SK-N-SH (cell line): ENCODE results near the gene TMEM94. TPM values are rescaled to one million over a fixed set of nuclear protein-coding genes. Genes with fewer than 3 reads are reported as not detected.

Experiments
- CTCF ChIA-PET: fragments of 300-600, 350-600 bp; formaldehyde crosslinking; extraction: SDS; loops from one replicate; lab custom pipeline; 2021; lab: Yijun Ruan, JAX
- POLR2A ChIA-PET: fragments of 350-600 bp; sonication (Branson Sonifier 250); formaldehyde crosslinking; extraction: SDS; loops from one replicate; lab custom pipeline; 2020; ENCODE audit warnings: antibody characterized with exemption, inconsistent platforms; lab: Yijun Ruan, JAX
- DNase-seq: peaks from one replicate; pipeline ENCODE4 v3.0.0; 2012
- H2AFZ ChIP-seq: fragments of 200-600 bp; sonication (generic); 2 replicates; pipeline ENCODE4 v1.8.1; 2016; ENCODE audit warnings: antibody characterized with exemption, mild to moderate bottlenecking, low read depth
- H3F3A ChIP-seq: fragments of 200-600 bp; sonication (generic); replicated peaks from 2 replicates; pipeline ENCODE3; 2016; ENCODE audit warnings: antibody characterized with exemption, mild to moderate bottlenecking; ENCODE audit not compliant: insufficient read depth
- H3K27ac ChIP-seq, 2 experiments: fragments of 200-500 bp in 1 of 2; fragments of 200-600 bp in 1 of 2; sonication (Bioruptor generic) in 1 of 2; sonication (generic), shearing (Covaris generic) in 1 of 2; 2 replicates each; pipeline versions ENCODE4 v1.5.1 to v1.6.1; 2014 to 2016; ENCODE audit warnings: low read depth in 2 of 2, inconsistent platforms in 1 of 2, low read length in 1 of 2, mild to moderate bottlenecking in 1 of 2, mixed read lengths in 1 of 2
- H3K27me3 ChIP-seq: fragments of 200-600 bp; sonication (generic), shearing (Covaris generic); 2 replicates; pipeline ENCODE4 v1.6.1; 2016; ENCODE audit warnings: mixed run types; ENCODE audit not compliant: insufficient read depth
- H3K36me3 ChIP-seq, 2 experiments: fragments of 200-500 bp in 1 of 2; fragments of 200-600 bp in 1 of 2; sonication (Bioruptor generic) in 1 of 2; sonication (generic) in 1 of 2; replicated peaks in 1 of 2; 2 replicates each; pipeline versions ENCODE3 to v1.5.1; 2014 to 2016; ENCODE audit warnings: low read length in 1 of 2, mild to moderate bottlenecking in 1 of 2; ENCODE audit not compliant: insufficient read depth in 2 of 2, control insufficient read depth in 1 of 2
- H3K4me1 ChIP-seq, 2 experiments: fragments of 200-500 bp in 1 of 2; fragments of 200-600 bp in 1 of 2; sonication (Bioruptor generic) in 1 of 2; sonication (generic), shearing (Covaris generic) in 1 of 2; 2 replicates each; pipeline versions ENCODE4 v1.5.1 to v1.6.1; 2014 to 2016; ENCODE audit warnings: low read depth in 1 of 2, low read length in 1 of 2, mixed run types in 1 of 2; ENCODE audit not compliant: insufficient read depth in 2 of 2, control insufficient read depth in 1 of 2
- H3K4me2 ChIP-seq: fragments of 200-600 bp; sonication (generic), shearing (Covaris generic); 2 replicates; pipeline ENCODE4 v1.6.1; 2017; ENCODE audit warnings: mixed run types
- H3K4me3 ChIP-seq, 2 experiments: fragments of 200-500 bp in 1 of 2; fragments of 200-600 bp in 1 of 2; sonication (Bioruptor generic) in 1 of 2; sonication (generic), shearing (Covaris generic) in 1 of 2; 2 replicates each; pipeline versions ENCODE4 v1.5.1 to v1.8.1; 2014 to 2016; ENCODE audit warnings: low read depth in 2 of 2, inconsistent platforms in 1 of 2, low read length in 1 of 2, mild to moderate bottlenecking in 1 of 2, mixed read lengths in 1 of 2, moderate library complexity in 1 of 2
- H3K79me2 ChIP-seq: fragments of 200-600 bp; sonication (generic); 2 replicates; pipeline ENCODE4 v1.8.1; 2017; ENCODE audit warnings: mild to moderate bottlenecking; ENCODE audit not compliant: insufficient read depth
- H3K9ac ChIP-seq: fragments of 200-600 bp; sonication (generic); 2 replicates; pipeline ENCODE4 v1.6.1; 2017; ENCODE audit warnings: mixed run types
- H3K9me2 ChIP-seq: fragments of 200-600 bp; sonication (generic); 2 replicates; pipeline ENCODE4 v1.6.1; 2017; ENCODE audit warnings: mixed run types
- H3K9me3 ChIP-seq: fragments of 200-600 bp; sonication (generic); 2 replicates; pipeline ENCODE4 v1.6.1; 2017; ENCODE audit warnings: mixed run types, mild to moderate bottlenecking, moderate library complexity
- H4K20me1 ChIP-seq: fragments of 200-600 bp; sonication (generic); 2 replicates; pipeline ENCODE4 v1.6.1; 2017; ENCODE audit warnings: mild to moderate bottlenecking, mixed run types; ENCODE audit not compliant: insufficient read depth
- ELF1 ChIP-seq: IDR thresholded peaks from 2 replicates; pipeline ENCODE4 v1.4.0; 2012
- EP300 ChIP-seq, 2 experiments: IDR thresholded peaks; 2 replicates each; pipeline versions ENCODE4 v1.4.0 to v1.6.1; 2012; ENCODE audit warnings: borderline replicate concordance in 1 of 2, low read depth in 1 of 2, low read length in 1 of 2
- FOXM1 ChIP-seq: IDR thresholded peaks from 2 replicates; pipeline ENCODE4 v1.4.0; 2012; ENCODE audit warnings: low read depth, mild to moderate bottlenecking
- GABPA ChIP-seq: IDR thresholded peaks from 2 replicates; pipeline ENCODE4 v1.4.0; 2012; ENCODE audit warnings: low read depth, mild to moderate bottlenecking
- GATA2 ChIP-seq: sonication (generic); formaldehyde crosslinking; IDR thresholded peaks from 2 replicates; pipeline ENCODE4 v1.5.0; 2020; ENCODE audit warnings: mild to moderate bottlenecking, missing genetic modification reagents
- JUND ChIP-seq: IDR thresholded peaks from 2 replicates; pipeline ENCODE4 v1.4.0; 2012
- MAX ChIP-seq: IDR thresholded peaks from 2 replicates; pipeline ENCODE4 v1.4.0; 2012; ENCODE audit warnings: low read depth
- MEF2A ChIP-seq: IDR thresholded peaks from 2 replicates; pipeline ENCODE4 v1.4.0; 2012; ENCODE audit warnings: low read depth, borderline replicate concordance
- NFIC ChIP-seq: IDR thresholded peaks from 2 replicates; pipeline ENCODE4 v1.4.0; 2012; ENCODE audit warnings: borderline replicate concordance
- NRF1 ChIP-seq: IDR thresholded peaks from 2 replicates; pipeline ENCODE4 v1.6.1; 2012; ENCODE audit warnings: low read depth, mild to moderate bottlenecking, low read length
- PBX3 ChIP-seq: IDR thresholded peaks from 2 replicates; pipeline ENCODE4; 2012
- POLR2AphosphoS5 ChIP-seq: IDR thresholded peaks from 2 replicates; pipeline ENCODE4 v1.6.1; 2012; ENCODE audit warnings: low read depth, low read length
- RAD21 ChIP-seq: IDR thresholded peaks from 2 replicates; pipeline ENCODE4 v1.6.1; 2012; ENCODE audit warnings: mild to moderate bottlenecking, low read length
- RXRA ChIP-seq: IDR thresholded peaks from 2 replicates; pipeline ENCODE4 v1.4.0; 2012; ENCODE audit warnings: low read depth, mild to moderate bottlenecking, borderline replicate concordance
- SIN3A ChIP-seq: IDR thresholded peaks from 2 replicates; pipeline ENCODE4 v1.6.1; 2012; ENCODE audit warnings: low read depth, mild to moderate bottlenecking, low read length, moderate library complexity, borderline replicate concordance
- TAF1 ChIP-seq: IDR thresholded peaks from 2 replicates; pipeline ENCODE4 v1.6.1; 2012; ENCODE audit warnings: low read depth, mild to moderate bottlenecking, low read length, moderate library complexity, borderline replicate concordance
- TCF12 ChIP-seq: IDR thresholded peaks from 2 replicates; pipeline ENCODE4 v1.4.0; 2012
- TEAD4 ChIP-seq: IDR thresholded peaks from 2 replicates; pipeline ENCODE4 v1.4.0; 2012; ENCODE audit warnings: mild to moderate bottlenecking, borderline replicate concordance; ENCODE audit not compliant: insufficient read depth
- WGBS: methylation state at CpG from one replicate; pipeline ENCODE4 v1.1.6; 2017; ENCODE audit warnings: low lambda C conversion rate; 5-methylcytosine and 5-hydroxymethylcytosine counted together
- polyA plus RNA-seq, 3 experiments: library from polyadenylated mRNA; depleted of rRNA; stranded (reverse); fragments of >200 nt; gene quantifications; 2 replicates each; pipeline ENCODE4 v1.2.3, GENCODE V29; 2012
- TF ChIP-seq, protein P1 (sequence below): IDR thresholded peaks from 2 replicates; pipeline ENCODE4 v1.6.1; 2012; ENCODE audit warnings: mild to moderate bottlenecking, low read depth, low read length, moderate library complexity
- TF ChIP-seq, protein P2 (sequence below): fragments of 150-350 bp; IDR thresholded peaks from 2 replicates; pipeline ENCODE4 v1.6.1; 2017; ENCODE audit warnings: antibody characterized with exemption, low read length, low read depth, borderline replicate concordance

The TMEM94 gene
- polyA plus RNA-seq, 1 of the 3 experiments (the other 2 are of a cell fraction), result 89.9 TPM

- ChIA-PET POLR2A (interaction anchor here (0.9 to 1.4 kb wide), 2 partner anchors 11 to 16 kb away, joined by 4 read pairs; no protein-coding TSS in a partner anchor), CTCF (interaction anchor here (1.0 to 2.8 kb wide), 2 partner anchors 43 to 45 kb away, joined by 3 to 7 read pairs; partner anchors contain the start of gene TSEN54)
- no peak for DNase-seq
- Histone ChIP-seq H3K36me3 (peaks cover 21 to 23% of the 10 kb centered on the region in 2 experiments), H3K9me3 (no peaks in the 10 kb centered on the region), H4K20me1 (peaks cover 13% of the 10 kb centered on the region; the same call in 1 of the 2 replicates), H3K9ac (no peak overlapping the region), H3K27ac (no peak overlapping the region), H3K4me3 (no peak overlapping the region), H2AFZ (no peak overlapping the region), H3K9me2 (no peaks in the 10 kb centered on the region), H3K79me2 (peaks cover 8% of the 10 kb centered on the region; the same call in 1 of the 2 replicates), H3K4me1 (no peaks in the 10 kb centered on the region), H3K27me3 (no peaks in the 10 kb centered on the region), H3K4me2 (no peak overlapping the region), H3F3A (no peaks in the 10 kb centered on the region)
- TF ChIP-seq ELF1, result no peak
- no peak for TF ChIP-seq MAX
- TF ChIP-seq GATA2 (CRISPR knock-in tag), result no peak
- TF ChIP-seq TAF1, result no peak
- no peak for TF ChIP-seq SIN3A
- TF ChIP-seq TCF12, result no peak
- TF ChIP-seq PBX3, result no peak
- no peak for TF ChIP-seq POLR2AphosphoS5
- TF ChIP-seq GABPA, result no peak
- 100% methylated on average over 2 of the region's 2 CpGs for WGBS
Measured at GRCh38 chr17:75473246-75473645, 16.8 kb downstream of the TMEM94 start.

DNA sequence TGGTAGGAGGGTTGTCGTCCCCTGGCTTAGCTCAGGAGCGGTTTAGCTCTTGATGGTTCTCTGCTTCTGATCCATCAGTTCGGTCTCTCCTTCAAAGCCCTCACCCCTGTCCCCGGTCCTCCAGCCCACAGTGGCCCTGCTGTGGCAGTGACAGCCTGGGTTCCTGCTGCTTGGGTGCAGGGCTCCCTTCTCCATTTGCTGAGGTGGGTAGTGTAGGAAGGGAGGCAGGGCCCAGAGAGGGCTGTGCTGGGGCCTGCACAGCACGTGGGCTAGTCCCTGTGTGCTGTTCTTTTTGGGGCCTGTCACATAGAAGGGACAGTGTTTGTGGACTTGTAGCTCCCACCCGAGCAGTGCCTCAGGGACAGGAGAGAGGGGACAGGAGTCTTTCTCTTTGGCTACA lies 18.3 kb downstream of the TMEM94 start:
- H3K9me2 ChIP-seq, result no peaks in the 10 kb centered on the region
- no peak overlapping the region for H3K9ac ChIP-seq
- 0 out of 2 replicates have a peak, but pooled peaks cover 6% of the 10 kb centered on the region for H3K79me2 ChIP-seq
- 89% methylated on average over 3 of the region's 6 CpGs for WGBS
- H3K4me3 ChIP-seq, result no peak overlapping the region
- no peak for TF ChIP-seq EP300 (IDR thresholded peaks at IDR 0.05; ENCODE audit: borderline replicate concordance in 1 of 2, low read depth in 1 of 2, low read length in 1 of 2)
- TF ChIP-seq NFIC, result no peak
- TF ChIP-seq, protein P1, sequence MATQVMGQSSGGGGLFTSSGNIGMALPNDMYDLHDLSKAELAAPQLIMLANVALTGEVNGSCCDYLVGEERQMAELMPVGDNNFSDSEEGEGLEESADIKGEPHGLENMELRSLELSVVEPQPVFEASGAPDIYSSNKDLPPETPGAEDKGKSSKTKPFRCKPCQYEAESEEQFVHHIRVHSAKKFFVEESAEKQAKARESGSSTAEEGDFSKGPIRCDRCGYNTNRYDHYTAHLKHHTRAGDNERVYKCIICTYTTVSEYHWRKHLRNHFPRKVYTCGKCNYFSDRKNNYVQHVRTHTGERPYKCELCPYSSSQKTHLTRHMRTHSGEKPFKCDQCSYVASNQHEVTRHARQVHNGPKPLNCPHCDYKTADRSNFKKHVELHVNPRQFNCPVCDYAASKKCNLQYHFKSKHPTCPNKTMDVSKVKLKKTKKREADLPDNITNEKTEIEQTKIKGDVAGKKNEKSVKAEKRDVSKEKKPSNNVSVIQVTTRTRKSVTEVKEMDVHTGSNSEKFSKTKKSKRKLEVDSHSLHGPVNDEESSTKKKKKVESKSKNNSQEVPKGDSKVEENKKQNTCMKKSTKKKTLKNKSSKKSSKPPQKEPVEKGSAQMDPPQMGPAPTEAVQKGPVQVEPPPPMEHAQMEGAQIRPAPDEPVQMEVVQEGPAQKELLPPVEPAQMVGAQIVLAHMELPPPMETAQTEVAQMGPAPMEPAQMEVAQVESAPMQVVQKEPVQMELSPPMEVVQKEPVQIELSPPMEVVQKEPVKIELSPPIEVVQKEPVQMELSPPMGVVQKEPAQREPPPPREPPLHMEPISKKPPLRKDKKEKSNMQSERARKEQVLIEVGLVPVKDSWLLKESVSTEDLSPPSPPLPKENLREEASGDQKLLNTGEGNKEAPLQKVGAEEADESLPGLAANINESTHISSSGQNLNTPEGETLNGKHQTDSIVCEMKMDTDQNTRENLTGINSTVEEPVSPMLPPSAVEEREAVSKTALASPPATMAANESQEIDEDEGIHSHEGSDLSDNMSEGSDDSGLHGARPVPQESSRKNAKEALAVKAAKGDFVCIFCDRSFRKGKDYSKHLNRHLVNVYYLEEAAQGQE, result no peak
- TF ChIP-seq FOXM1, result no peak
- no peak for TF ChIP-seq TCF12
- no peak for TF ChIP-seq RXRA
- no peak for TF ChIP-seq MEF2A
- no peak for TF ChIP-seq RAD21
- no peak for TF ChIP-seq GABPA
- TF ChIP-seq NRF1, result no peak
- no peak for TF ChIP-seq JUND
- no peak for TF ChIP-seq POLR2AphosphoS5
- no peak for TF ChIP-seq PBX3
- no peak for TF ChIP-seq TEAD4
- TF ChIP-seq, protein P2, sequence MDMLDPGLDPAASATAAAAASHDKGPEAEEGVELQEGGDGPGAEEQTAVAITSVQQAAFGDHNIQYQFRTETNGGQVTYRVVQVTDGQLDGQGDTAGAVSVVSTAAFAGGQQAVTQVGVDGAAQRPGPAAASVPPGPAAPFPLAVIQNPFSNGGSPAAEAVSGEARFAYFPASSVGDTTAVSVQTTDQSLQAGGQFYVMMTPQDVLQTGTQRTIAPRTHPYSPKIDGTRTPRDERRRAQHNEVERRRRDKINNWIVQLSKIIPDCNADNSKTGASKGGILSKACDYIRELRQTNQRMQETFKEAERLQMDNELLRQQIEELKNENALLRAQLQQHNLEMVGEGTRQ, result no peak
- no peaks in the 10 kb centered on the region for H3F3A ChIP-seq
- H4K20me1 ChIP-seq, result peaks cover 16% of the 10 kb centered on the region; the same call in 1 of the 2 replicates
- ChIA-PET POLR2A (no interaction called here), CTCF (interaction anchor here (1.5 to 2.8 kb wide), 2 partner anchors 11 to 42 kb away, joined by 3 to 7 read pairs; partner anchors contain the start of gene TSEN54)
- H3K36me3 ChIP-seq, result peaks cover 21 to 27% of the 10 kb centered on the region in 2 experiments
- H3K27me3 ChIP-seq, result no peaks in the 10 kb centered on the region
- no peaks in the 10 kb centered on the region for H3K4me1 ChIP-seq
- no peak overlapping the region for H3K27ac ChIP-seq
- no peak overlapping the region for H3K4me2 ChIP-seq
- DNase-seq, result no peak
- H3K9me3 ChIP-seq, result no peaks in the 10 kb centered on the region
- H2AFZ ChIP-seq, result no peak overlapping the region
